HepG2 (cell line): ENCODE data around the gene FBXL13. TPM values are rescaled to one million over a fixed set of nuclear protein-coding genes. Genes with fewer than 3 reads are reported as not detected.

Experiments
- CHD4 ChIP-seq: fragments of 200-600 bp; sonication (generic); IDR thresholded peaks from 2 replicates; pipeline ENCODE4 v1.7.0; 2017; ENCODE audit warnings: mild to moderate bottlenecking, low read length, borderline replicate concordance
- JARID2 ChIP-seq: sonication (generic); formaldehyde crosslinking; IDR thresholded peaks from 2 replicates; pipeline ENCODE4 v1.8.1; 2023; ENCODE audit warnings: missing genetic modification reagents, inconsistent platforms; ENCODE audit not compliant: insufficient replicate concordance
- KLF15 ChIP-seq: sonication (generic); formaldehyde crosslinking; IDR thresholded peaks from 2 replicates; pipeline ENCODE4 v1.8.1; 2023; ENCODE audit warnings: borderline replicate concordance, mild to moderate bottlenecking, inconsistent platforms, missing genetic modification reagents, mixed read lengths
- PAX8 ChIP-seq: sonication (generic); formaldehyde crosslinking; IDR thresholded peaks from 2 replicates; pipeline ENCODE4 v1.8.0; 2022; ENCODE audit warnings: mild to moderate bottlenecking, missing genetic modification reagents, borderline replicate concordance
- RFX3 ChIP-seq: IDR thresholded peaks from 2 replicates; pipeline ENCODE4 v1.6.1; 2016; ENCODE audit warnings: missing biosample characterization, missing genetic modification reagents
- ZNF335 ChIP-seq: sonication (generic); formaldehyde crosslinking; IDR thresholded peaks from 2 replicates; pipeline ENCODE4 v1.4.0; 2020; ENCODE audit warnings: missing genetic modification reagents
- ZNF570 ChIP-seq: sonication (generic); formaldehyde crosslinking; IDR thresholded peaks from 2 replicates; pipeline ENCODE4 v1.4.0; 2020; ENCODE audit warnings: mild to moderate bottlenecking, missing genetic modification reagents, borderline replicate concordance
- ZNF619 ChIP-seq: sonication (generic); formaldehyde crosslinking; IDR thresholded peaks from 2 replicates; pipeline ENCODE4 v1.4.0; 2020; ENCODE audit warnings: mild to moderate bottlenecking, missing genetic modification reagents
- ZNF891 ChIP-seq: sonication (generic); formaldehyde crosslinking; IDR thresholded peaks from 2 replicates; pipeline ENCODE4 v1.5.0; 2020; ENCODE audit warnings: mild to moderate bottlenecking, missing genetic modification reagents
- polyA plus RNA-seq, 8 experiments: library from polyadenylated mRNA; depleted of rRNA in 3 of 8; stranded (reverse) in 7 of 8; unstranded in 1 of 8; fragments of >200 nt; fragmentation: Illumina TruSeq in 4 of 8; extraction: Trizol in 4 of 8; gene quantifications; 2 replicates each; pipeline versions ENCODE4 v1.2.1 to v1.2.3, GENCODE V29; 2011 to 2016; ENCODE audit warnings: low read depth in 4 of 8, missing spikeins in 1 of 8, mixed read lengths in 1 of 8; ENCODE audit not compliant: insufficient read depth in 1 of 8
- total RNA-seq, 5 experiments: library from RNA; depleted of rRNA; stranded (reverse); fragments of >200 nt; fragmentation: Illumina TruSeq; extraction: Trizol; gene quantifications; 2 replicates each; pipeline ENCODE4 v1.2.3, GENCODE V29; 2016; ENCODE audit warnings: low read depth in 1 of 5
- TF ChIP-seq, protein P1 (sequence below): IDR thresholded peaks from 2 replicates; pipeline ENCODE4 v1.4.0; 2020; ENCODE audit warnings: mild to moderate bottlenecking, missing genetic modification reagents
- TF ChIP-seq, protein P2 (sequence below): sonication (generic); formaldehyde crosslinking; IDR thresholded peaks from 2 replicates; pipeline ENCODE4 v1.9.0; 2021; ENCODE audit warnings: missing genetic modification reagents, borderline replicate concordance
- TF ChIP-seq, protein P3 (sequence below): sonication (generic); formaldehyde crosslinking; IDR thresholded peaks from 2 replicates; pipeline ENCODE4 v1.4.0; 2020; ENCODE audit warnings: missing genetic modification reagents, borderline replicate concordance
- TF ChIP-seq, protein P4 (sequence below): sonication (generic); formaldehyde crosslinking; IDR thresholded peaks from 2 replicates; pipeline ENCODE4 v1.4.0; 2020; ENCODE audit warnings: mild to moderate bottlenecking, missing genetic modification reagents

FBXL13 gene
- total and polyA plus RNA-seq, 2 of the 13 experiments (the other 11 are each of a cell fraction or from before 2014, with no cell fraction given) = 0.24 to 0.77 TPM

DNA sequence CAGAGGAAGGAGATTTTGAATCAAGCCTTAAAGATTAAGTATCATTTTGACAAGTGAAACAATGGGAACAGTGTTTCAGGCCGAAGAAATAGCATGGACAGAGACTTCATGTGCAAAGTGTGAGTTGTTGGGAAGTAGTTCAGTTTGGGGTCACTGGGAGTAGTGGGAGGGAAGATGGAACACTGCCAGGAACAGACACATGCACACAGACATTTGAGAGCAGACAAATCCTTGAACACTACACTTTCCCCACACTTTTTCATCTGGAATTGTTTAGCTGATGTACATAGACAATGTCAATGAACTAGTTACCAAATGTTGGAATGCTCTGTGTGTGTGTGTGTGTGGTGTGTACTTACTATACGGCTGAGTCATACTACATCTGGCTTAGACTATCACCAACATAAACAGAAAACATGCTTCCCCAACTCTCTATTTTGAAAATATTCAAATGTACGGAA, 214.2 kb downstream of the FBXL13 start (continued):
- TF ChIP-seq, protein P1, sequence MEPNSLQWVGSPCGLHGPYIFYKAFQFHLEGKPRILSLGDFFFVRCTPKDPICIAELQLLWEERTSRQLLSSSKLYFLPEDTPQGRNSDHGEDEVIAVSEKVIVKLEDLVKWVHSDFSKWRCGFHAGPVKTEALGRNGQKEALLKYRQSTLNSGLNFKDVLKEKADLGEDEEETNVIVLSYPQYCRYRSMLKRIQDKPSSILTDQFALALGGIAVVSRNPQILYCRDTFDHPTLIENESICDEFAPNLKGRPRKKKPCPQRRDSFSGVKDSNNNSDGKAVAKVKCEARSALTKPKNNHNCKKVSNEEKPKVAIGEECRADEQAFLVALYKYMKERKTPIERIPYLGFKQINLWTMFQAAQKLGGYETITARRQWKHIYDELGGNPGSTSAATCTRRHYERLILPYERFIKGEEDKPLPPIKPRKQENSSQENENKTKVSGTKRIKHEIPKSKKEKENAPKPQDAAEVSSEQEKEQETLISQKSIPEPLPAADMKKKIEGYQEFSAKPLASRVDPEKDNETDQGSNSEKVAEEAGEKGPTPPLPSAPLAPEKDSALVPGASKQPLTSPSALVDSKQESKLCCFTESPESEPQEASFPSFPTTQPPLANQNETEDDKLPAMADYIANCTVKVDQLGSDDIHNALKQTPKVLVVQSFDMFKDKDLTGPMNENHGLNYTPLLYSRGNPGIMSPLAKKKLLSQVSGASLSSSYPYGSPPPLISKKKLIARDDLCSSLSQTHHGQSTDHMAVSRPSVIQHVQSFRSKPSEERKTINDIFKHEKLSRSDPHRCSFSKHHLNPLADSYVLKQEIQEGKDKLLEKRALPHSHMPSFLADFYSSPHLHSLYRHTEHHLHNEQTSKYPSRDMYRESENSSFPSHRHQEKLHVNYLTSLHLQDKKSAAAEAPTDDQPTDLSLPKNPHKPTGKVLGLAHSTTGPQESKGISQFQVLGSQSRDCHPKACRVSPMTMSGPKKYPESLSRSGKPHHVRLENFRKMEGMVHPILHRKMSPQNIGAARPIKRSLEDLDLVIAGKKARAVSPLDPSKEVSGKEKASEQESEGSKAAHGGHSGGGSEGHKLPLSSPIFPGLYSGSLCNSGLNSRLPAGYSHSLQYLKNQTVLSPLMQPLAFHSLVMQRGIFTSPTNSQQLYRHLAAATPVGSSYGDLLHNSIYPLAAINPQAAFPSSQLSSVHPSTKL (CRISPR knock-in tag) = peak; percentile 84
- TF ChIP-seq RFX3 (CRISPR knock-in tag) = no peak
- TF ChIP-seq, protein P2, sequence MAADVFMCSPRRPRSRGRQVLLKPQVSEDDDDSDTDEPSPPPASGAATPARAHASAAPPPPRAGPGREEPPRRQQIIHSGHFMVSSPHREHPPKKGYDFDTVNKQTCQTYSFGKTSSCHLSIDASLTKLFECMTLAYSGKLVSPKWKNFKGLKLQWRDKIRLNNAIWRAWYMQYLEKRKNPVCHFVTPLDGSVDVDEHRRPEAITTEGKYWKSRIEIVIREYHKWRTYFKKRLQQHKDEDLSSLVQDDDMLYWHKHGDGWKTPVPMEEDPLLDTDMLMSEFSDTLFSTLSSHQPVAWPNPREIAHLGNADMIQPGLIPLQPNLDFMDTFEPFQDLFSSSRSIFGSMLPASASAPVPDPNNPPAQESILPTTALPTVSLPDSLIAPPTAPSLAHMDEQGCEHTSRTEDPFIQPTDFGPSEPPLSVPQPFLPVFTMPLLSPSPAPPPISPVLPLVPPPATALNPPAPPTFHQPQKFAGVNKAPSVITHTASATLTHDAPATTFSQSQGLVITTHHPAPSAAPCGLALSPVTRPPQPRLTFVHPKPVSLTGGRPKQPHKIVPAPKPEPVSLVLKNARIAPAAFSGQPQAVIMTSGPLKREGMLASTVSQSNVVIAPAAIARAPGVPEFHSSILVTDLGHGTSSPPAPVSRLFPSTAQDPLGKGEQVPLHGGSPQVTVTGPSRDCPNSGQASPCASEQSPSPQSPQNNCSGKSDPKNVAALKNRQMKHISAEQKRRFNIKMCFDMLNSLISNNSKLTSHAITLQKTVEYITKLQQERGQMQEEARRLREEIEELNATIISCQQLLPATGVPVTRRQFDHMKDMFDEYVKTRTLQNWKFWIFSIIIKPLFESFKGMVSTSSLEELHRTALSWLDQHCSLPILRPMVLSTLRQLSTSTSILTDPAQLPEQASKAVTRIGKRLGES (CRISPR knock-in tag) = no peak
- no peak for TF ChIP-seq CHD4
- no peak for TF ChIP-seq JARID2 (CRISPR knock-in tag)
- no peak for TF ChIP-seq ZNF619 (CRISPR knock-in tag)
- no peak for TF ChIP-seq PAX8 (CRISPR knock-in tag)
- no peak for TF ChIP-seq ZNF335 (CRISPR knock-in tag)
- TF ChIP-seq, protein P3, sequence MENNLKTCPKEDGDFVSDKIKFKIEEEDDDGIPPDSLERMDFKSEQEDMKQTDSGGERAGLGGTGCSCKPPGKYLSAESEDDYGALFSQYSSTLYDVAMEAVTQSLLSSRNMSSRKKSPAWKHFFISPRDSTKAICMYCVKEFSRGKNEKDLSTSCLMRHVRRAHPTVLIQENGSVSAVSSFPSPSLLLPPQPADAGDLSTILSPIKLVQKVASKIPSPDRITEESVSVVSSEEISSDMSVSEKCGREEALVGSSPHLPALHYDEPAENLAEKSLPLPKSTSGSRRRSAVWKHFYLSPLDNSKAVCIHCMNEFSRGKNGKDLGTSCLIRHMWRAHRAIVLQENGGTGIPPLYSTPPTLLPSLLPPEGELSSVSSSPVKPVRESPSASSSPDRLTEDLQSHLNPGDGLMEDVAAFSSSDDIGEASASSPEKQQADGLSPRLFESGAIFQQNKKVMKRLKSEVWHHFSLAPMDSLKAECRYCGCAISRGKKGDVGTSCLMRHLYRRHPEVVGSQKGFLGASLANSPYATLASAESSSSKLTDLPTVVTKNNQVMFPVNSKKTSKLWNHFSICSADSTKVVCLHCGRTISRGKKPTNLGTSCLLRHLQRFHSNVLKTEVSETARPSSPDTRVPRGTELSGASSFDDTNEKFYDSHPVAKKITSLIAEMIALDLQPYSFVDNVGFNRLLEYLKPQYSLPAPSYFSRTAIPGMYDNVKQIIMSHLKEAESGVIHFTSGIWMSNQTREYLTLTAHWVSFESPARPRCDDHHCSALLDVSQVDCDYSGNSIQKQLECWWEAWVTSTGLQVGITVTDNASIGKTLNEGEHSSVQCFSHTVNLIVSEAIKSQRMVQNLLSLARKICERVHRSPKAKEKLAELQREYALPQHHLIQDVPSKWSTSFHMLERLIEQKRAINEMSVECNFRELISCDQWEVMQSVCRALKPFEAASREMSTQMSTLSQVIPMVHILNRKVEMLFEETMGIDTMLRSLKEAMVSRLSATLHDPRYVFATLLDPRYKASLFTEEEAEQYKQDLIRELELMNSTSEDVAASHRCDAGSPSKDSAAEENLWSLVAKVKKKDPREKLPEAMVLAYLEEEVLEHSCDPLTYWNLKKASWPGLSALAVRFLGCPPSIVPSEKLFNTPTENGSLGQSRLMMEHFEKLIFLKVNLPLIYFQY (CRISPR knock-in tag) = no peak
- TF ChIP-seq, protein P4, sequence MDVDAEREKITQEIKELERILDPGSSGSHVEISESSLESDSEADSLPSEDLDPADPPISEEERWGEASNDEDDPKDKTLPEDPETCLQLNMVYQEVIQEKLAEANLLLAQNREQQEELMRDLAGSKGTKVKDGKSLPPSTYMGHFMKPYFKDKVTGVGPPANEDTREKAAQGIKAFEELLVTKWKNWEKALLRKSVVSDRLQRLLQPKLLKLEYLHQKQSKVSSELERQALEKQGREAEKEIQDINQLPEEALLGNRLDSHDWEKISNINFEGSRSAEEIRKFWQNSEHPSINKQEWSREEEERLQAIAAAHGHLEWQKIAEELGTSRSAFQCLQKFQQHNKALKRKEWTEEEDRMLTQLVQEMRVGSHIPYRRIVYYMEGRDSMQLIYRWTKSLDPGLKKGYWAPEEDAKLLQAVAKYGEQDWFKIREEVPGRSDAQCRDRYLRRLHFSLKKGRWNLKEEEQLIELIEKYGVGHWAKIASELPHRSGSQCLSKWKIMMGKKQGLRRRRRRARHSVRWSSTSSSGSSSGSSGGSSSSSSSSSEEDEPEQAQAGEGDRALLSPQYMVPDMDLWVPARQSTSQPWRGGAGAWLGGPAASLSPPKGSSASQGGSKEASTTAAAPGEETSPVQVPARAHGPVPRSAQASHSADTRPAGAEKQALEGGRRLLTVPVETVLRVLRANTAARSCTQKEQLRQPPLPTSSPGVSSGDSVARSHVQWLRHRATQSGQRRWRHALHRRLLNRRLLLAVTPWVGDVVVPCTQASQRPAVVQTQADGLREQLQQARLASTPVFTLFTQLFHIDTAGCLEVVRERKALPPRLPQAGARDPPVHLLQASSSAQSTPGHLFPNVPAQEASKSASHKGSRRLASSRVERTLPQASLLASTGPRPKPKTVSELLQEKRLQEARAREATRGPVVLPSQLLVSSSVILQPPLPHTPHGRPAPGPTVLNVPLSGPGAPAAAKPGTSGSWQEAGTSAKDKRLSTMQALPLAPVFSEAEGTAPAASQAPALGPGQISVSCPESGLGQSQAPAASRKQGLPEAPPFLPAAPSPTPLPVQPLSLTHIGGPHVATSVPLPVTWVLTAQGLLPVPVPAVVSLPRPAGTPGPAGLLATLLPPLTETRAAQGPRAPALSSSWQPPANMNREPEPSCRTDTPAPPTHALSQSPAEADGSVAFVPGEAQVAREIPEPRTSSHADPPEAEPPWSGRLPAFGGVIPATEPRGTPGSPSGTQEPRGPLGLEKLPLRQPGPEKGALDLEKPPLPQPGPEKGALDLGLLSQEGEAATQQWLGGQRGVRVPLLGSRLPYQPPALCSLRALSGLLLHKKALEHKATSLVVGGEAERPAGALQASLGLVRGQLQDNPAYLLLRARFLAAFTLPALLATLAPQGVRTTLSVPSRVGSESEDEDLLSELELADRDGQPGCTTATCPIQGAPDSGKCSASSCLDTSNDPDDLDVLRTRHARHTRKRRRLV (CRISPR knock-in tag) = no peak
- no peak for TF ChIP-seq ZNF570
- TF ChIP-seq ZNF891 (CRISPR knock-in tag) = no peak
- no peak for TF ChIP-seq KLF15
